GM23338 (cell line): Measurements from ENCODE around the gene STPG2. TPM values are rescaled to one million over a fixed set of nuclear protein-coding genes. Genes with fewer than 3 reads are reported as not detected.

Experiments
- ATAC-seq: fragments of 200-7000 bp; cut with Tn5 transposase; 3 replicates; pipeline ENCODE4 v1.9.1; 2020
- DNase-seq: peaks from one replicate; pipeline ENCODE4 v3.0.0-alpha.2; 2015; ENCODE audit warnings: low spot score
- H2AFZ ChIP-seq: fragments of 200-600 bp; sonication (generic); 2 replicates; pipeline ENCODE4 v1.8.0; 2016; ENCODE audit warnings: antibody characterized with exemption, mild to moderate bottlenecking, moderate library complexity
- H3F3A ChIP-seq: fragments of 200-600 bp; sonication (generic); replicated peaks from 2 replicates; pipeline ENCODE4 v1.8.0; 2017; ENCODE audit warnings: antibody characterized with exemption, mixed run types, low read depth
- H3K27ac ChIP-seq: fragments of 200-600 bp; sonication (generic); 2 replicates; pipeline ENCODE4 v1.6.1; 2016; ENCODE audit warnings: low read depth
- H3K27me3 ChIP-seq: fragments of 200-600 bp; sonication (generic); 2 replicates; pipeline ENCODE4 v1.8.0; 2016; ENCODE audit warnings: mild to moderate bottlenecking, mixed run types, moderate library complexity; ENCODE audit not compliant: insufficient read depth
- H3K36me3 ChIP-seq: fragments of 200-600 bp; sonication (generic); 2 replicates; pipeline ENCODE4 v1.8.0; 2016; ENCODE audit warnings: mild to moderate bottlenecking; ENCODE audit not compliant: insufficient read depth
- H3K4me1 ChIP-seq: fragments of 200-600 bp; sonication (generic); 2 replicates; pipeline ENCODE4 v1.8.0; 2016; ENCODE audit warnings: mild to moderate bottlenecking, moderate library complexity; ENCODE audit not compliant: insufficient read depth
- H3K4me2 ChIP-seq: fragments of 200-600 bp; sonication (generic); 2 replicates; pipeline ENCODE4 v1.7.1; 2017; ENCODE audit warnings: mixed run types
- H3K4me3 ChIP-seq: fragments of 200-600 bp; sonication (generic); 2 replicates; pipeline ENCODE4 v1.6.1; 2016; ENCODE audit warnings: mixed run types
- H3K79me2 ChIP-seq: fragments of 200-600 bp; sonication (generic); replicated peaks from 2 replicates; pipeline ENCODE4 v1.8.0; 2017; ENCODE audit warnings: mild to moderate bottlenecking; ENCODE audit not compliant: insufficient read depth
- H3K9me2 ChIP-seq: fragments of 200-600 bp; sonication (generic); 2 replicates; pipeline ENCODE4 v1.8.0; 2017; ENCODE audit not compliant: insufficient read depth
- H4K20me1 ChIP-seq: fragments of 200-600 bp; sonication (generic); replicated peaks from 2 replicates; pipeline ENCODE4 v1.8.0; 2017; ENCODE audit warnings: mild to moderate bottlenecking; ENCODE audit not compliant: insufficient read depth
- H3K27ac Mint-ChIP-seq: 2 replicates; pipeline ENCODE4 v1.8.0; 2020; ENCODE audit warnings: inconsistent platforms, mild to moderate bottlenecking, moderate library complexity, mixed read lengths
- H3K27me3 Mint-ChIP-seq: 3 replicates; pipeline ENCODE4 v1.8.0; 2022; ENCODE audit warnings: low read depth, mild to moderate bottlenecking, moderate library complexity, mixed read lengths, inconsistent platforms; ENCODE audit not compliant: insufficient read depth, poor library complexity
- H3K36me3 Mint-ChIP-seq: 3 replicates; pipeline ENCODE4 v1.8.0; 2021; ENCODE audit warnings: low read depth, mild to moderate bottlenecking, inconsistent platforms, moderate library complexity, mixed read lengths
- H3K4me1 Mint-ChIP-seq: 3 replicates; pipeline ENCODE4 v1.8.0; 2020; ENCODE audit warnings: mild to moderate bottlenecking, inconsistent platforms, mixed read lengths
- H3K4me3 Mint-ChIP-seq: 3 replicates; pipeline ENCODE4 v1.8.0; 2021; ENCODE audit warnings: moderate library complexity, mild to moderate bottlenecking, inconsistent platforms, mixed read lengths
- H3K9me3 Mint-ChIP-seq: 3 replicates; pipeline ENCODE4 v1.8.0; 2020; ENCODE audit warnings: moderate library complexity, mild to moderate bottlenecking, inconsistent platforms, mixed read lengths
- CTCF ChIP-seq, 2 experiments: fragments of 200-600 bp in 1 of 2; sonication (generic) in 1 of 2; conservative IDR thresholded peaks; 2 replicates each; pipeline versions ENCODE4 v1.5.1 to v1.6.1; 2016 to 2017; ENCODE audit warnings: antibody characterized with exemption in 2 of 2, low read depth in 2 of 2, mild to moderate bottlenecking in 2 of 2, moderate library complexity in 1 of 2
- ETS1 ChIP-seq: IDR thresholded peaks from 2 replicates; pipeline ENCODE4 v1.6.1; 2016; ENCODE audit warnings: antibody characterized with exemption
- JUNB ChIP-seq: IDR thresholded peaks from one replicate; pipeline ENCODE4 v1.6.1; 2016; ENCODE audit warnings: antibody characterized with exemption; ENCODE audit not compliant: unreplicated experiment
- NANOG ChIP-seq: IDR thresholded peaks from 2 replicates; pipeline ENCODE4 v1.6.1; 2016; ENCODE audit warnings: antibody characterized with exemption, borderline replicate concordance
- ZNF114 ChIP-seq: fragments of 250-450 bp; sonication (Bioruptor Pico); IDR thresholded peaks from 2 replicates; pipeline ENCODE4 v1.5.0; 2020; ENCODE audit warnings: mild to moderate bottlenecking, moderate library complexity
- ZNF462 ChIP-seq: fragments of 250-450 bp; sonication (Bioruptor Pico); IDR thresholded peaks from 2 replicates; pipeline ENCODE4 v1.5.0; 2020; ENCODE audit warnings: mild to moderate bottlenecking, moderate library complexity
- polyA plus RNA-seq: library from polyadenylated mRNA; unstranded; fragments of >200 nt; fragmentation: Nextera tagmentation; extraction: Ambion mirVana; gene quantifications from 2 replicates; pipeline ENCODE4 v1.2.1, GENCODE V29; 2016
- total RNA-seq: library from RNA; depleted of rRNA; stranded (reverse); fragments of >200 nt; shearing (Covaris generic); gene quantifications from 2 replicates; pipeline ENCODE4 v1.2.3, GENCODE V29; 2014

Gene STPG2
- total and polyA plus RNA-seq, 2 experiments from 2014 or later = 0.17 to 0.32 TPM

GRCh38 chr4:97841512-97841911 is 301.8 kb downstream of the STPG2 start (continued):
- TF ChIP-seq ZNF462 (CRISPR knock-in tag) (no peak), NANOG (no peak), JUNB (no peak)

- Mint-ChIP-seq H3K4me3 (no peak overlapping the region), H3K27ac (no peak overlapping the region), H3K4me1 (no peaks in the 10 kb centered on the region), H3K9me3 (no peaks in the 10 kb centered on the region; the same call in 2 of the 3 replicates), H3K36me3 (no peaks in the 10 kb centered on the region), H3K27me3 (no peaks in the 10 kb centered on the region)
- no peak for DNase-seq
- H3K27me3 ChIP-seq = no peaks in the 10 kb centered on the region
- no peaks in the 10 kb centered on the region; the same call in 1 of the 2 replicates for H3K9me2 ChIP-seq
- no peak overlapping the region for H2AFZ ChIP-seq
- no peak overlapping the region for H3K4me2 ChIP-seq
- no peak overlapping the region for H3K4me3 ChIP-seq
- no peaks in the 10 kb centered on the region for H3K36me3 ChIP-seq
- no peaks in the 10 kb centered on the region for H3K79me2 ChIP-seq
- no peaks in the 10 kb centered on the region for H3F3A ChIP-seq
- H3K4me1 ChIP-seq = no peaks in the 10 kb centered on the region
- no peaks in the 10 kb centered on the region for H4K20me1 ChIP-seq
- no peak overlapping the region for H3K27ac ChIP-seq
- no peak for ATAC-seq
- TF ChIP-seq CTCF (conservative IDR thresholded peaks at IDR 0.05; ENCODE audit: low read depth in 2 of 2) (no peak), ETS1 (no peak), JUNB (no peak), ZNF114 (CRISPR knock-in tag) (no peak), ZNF462 (CRISPR knock-in tag) (no peak), NANOG (no peak)
These were observed 306.6 kb downstream of the STPG2 start for GRCh38 chr4:97836662-97837061.
